ENCODE measurements around the gene FMNL2. TPM values are rescaled to one million over a fixed set of nuclear protein-coding genes. Genes with fewer than 3 reads are reported as not detected.

Gene FMNL2
- total and polyA plus RNA-seq, 4 donors, result 1.5 to 9.3 (median 5.1) TPM

DNA sequence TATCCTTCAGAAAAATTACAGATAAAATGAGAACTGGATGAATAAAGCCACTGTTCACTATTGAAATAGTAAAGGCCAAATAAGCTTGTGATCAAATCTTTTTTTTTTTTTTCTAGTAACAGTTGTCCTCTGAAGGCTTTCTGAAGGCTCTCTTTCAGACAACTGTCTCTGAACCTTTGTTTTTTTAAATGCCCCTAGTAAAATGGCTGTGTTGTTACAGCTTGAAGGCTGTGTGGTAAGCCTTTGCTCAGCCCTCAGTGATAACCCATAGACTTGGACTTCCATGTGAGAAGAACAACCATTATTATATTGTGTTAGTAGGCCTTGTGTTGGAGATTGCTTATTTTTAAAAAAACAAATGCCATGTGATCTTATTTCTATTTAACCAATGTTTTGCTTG is 17.6 kb downstream of the FMNL2 start (continued):
- TF ChIP-seq, protein P1, sequence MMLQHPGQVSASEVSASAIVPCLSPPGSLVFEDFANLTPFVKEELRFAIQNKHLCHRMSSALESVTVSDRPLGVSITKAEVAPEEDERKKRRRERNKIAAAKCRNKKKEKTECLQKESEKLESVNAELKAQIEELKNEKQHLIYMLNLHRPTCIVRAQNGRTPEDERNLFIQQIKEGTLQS (IDR thresholded peaks at IDR 0.05), result no peak
- TF ChIP-seq RAD21 (IDR thresholded peaks at IDR 0.05) (no peak), TAF1 (conservative IDR thresholded peaks at IDR 0.05) (no peak), SP1 (IDR thresholded peaks at IDR 0.05) (no peak), GABPA (IDR thresholded peaks at IDR 0.05 in 1 of 2, conservative IDR thresholded peaks at IDR 0.05 in 1 of 2) (no peak), HNF4G (IDR thresholded peaks at IDR 0.05) (no peak), FOXA1 (IDR thresholded peaks at IDR 0.05) (no peak), NR2F2 (IDR thresholded peaks at IDR 0.05) (no peak), EGR1 (IDR thresholded peaks at IDR 0.05; ENCODE audit: low read depth in 2 of 2) (no peak)
- TF ChIP-seq, protein P2, sequence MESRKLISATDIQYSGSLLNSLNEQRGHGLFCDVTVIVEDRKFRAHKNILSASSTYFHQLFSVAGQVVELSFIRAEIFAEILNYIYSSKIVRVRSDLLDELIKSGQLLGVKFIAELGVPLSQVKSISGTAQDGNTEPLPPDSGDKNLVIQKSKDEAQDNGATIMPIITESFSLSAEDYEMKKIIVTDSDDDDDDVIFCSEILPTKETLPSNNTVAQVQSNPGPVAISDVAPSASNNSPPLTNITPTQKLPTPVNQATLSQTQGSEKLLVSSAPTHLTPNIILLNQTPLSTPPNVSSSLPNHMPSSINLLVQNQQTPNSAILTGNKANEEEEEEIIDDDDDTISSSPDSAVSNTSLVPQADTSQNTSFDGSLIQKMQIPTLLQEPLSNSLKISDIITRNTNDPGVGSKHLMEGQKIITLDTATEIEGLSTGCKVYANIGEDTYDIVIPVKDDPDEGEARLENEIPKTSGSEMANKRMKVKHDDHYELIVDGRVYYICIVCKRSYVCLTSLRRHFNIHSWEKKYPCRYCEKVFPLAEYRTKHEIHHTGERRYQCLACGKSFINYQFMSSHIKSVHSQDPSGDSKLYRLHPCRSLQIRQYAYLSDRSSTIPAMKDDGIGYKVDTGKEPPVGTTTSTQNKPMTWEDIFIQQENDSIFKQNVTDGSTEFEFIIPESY (IDR thresholded peaks at IDR 0.05), result no peak

DNA sequence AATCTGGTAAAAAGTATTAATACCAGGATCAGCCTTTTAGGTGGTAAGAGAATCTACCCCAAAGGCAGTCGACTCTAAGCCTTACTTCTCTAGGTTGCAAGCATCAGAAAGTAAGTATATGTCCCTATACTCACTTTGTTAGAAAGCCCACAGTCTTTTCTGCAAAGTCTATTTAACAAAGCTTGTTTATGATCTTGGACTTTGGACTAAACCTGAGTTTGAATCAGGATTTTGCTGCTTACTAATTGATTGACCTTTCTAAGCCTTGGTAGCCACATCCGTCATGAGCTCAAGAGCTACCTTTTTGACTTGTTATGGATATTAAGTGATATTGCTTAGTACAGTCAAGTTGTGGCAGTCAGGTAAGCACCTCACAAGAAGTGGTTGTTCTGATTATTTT is 18.4 kb downstream of the FMNL2 start:
- no peaks in the 10 kb centered on the region for H3K36me3 ChIP-seq (ENCODE audit: control insufficient read depth in 4 of 4, insufficient read depth in 3 of 4, low read depth in 1 of 4, low read length in 3 of 4)
- H3K4me3 ChIP-seq (ENCODE audit: low read depth in 1 of 3, low read length in 3 of 3), result no peak overlapping the region
- H3K27ac ChIP-seq (ENCODE audit: low read depth in 1 of 2, low read length in 2 of 2), result no peak overlapping the region
- no peak for TF ChIP-seq HNF4G (IDR thresholded peaks at IDR 0.05)
- TF ChIP-seq NR2F2 (IDR thresholded peaks at IDR 0.05), result no peak
- no peak for TF ChIP-seq JUND (IDR thresholded peaks at IDR 0.05)
- TF ChIP-seq GABPA (IDR thresholded peaks at IDR 0.05 in 1 of 2, conservative IDR thresholded peaks at IDR 0.05 in 1 of 2), result no peak
- TF ChIP-seq, protein P3, sequence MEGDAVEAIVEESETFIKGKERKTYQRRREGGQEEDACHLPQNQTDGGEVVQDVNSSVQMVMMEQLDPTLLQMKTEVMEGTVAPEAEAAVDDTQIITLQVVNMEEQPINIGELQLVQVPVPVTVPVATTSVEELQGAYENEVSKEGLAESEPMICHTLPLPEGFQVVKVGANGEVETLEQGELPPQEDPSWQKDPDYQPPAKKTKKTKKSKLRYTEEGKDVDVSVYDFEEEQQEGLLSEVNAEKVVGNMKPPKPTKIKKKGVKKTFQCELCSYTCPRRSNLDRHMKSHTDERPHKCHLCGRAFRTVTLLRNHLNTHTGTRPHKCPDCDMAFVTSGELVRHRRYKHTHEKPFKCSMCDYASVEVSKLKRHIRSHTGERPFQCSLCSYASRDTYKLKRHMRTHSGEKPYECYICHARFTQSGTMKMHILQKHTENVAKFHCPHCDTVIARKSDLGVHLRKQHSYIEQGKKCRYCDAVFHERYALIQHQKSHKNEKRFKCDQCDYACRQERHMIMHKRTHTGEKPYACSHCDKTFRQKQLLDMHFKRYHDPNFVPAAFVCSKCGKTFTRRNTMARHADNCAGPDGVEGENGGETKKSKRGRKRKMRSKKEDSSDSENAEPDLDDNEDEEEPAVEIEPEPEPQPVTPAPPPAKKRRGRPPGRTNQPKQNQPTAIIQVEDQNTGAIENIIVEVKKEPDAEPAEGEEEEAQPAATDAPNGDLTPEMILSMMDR (IDR thresholded peaks at IDR 0.05; ENCODE audit: low read depth, low read length, missing input control), result no peak
- no peak for TF ChIP-seq FOXA1 (IDR thresholded peaks at IDR 0.05)
- no peak for TF ChIP-seq RAD21 (IDR thresholded peaks at IDR 0.05)
- no peak for TF ChIP-seq YY1 (IDR thresholded peaks at IDR 0.05)
- TF ChIP-seq RXRA (IDR thresholded peaks at IDR 0.05), result no peak
- no peak for TF ChIP-seq EGR1 (IDR thresholded peaks at IDR 0.05; ENCODE audit: low read depth in 2 of 2)
- TF ChIP-seq, protein P2 (IDR thresholded peaks at IDR 0.05), result no peak
- TF ChIP-seq FOXA2 (IDR thresholded peaks at IDR 0.05), result no peak
- TF ChIP-seq HNF4A (conservative IDR thresholded peaks at IDR 0.05), result no peak
- TF ChIP-seq SP1 (IDR thresholded peaks at IDR 0.05), result no peak
- TF ChIP-seq, protein P4, sequence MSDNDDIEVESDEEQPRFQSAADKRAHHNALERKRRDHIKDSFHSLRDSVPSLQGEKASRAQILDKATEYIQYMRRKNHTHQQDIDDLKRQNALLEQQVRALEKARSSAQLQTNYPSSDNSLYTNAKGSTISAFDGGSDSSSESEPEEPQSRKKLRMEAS (IDR thresholded peaks at IDR 0.05), result no peak
- TF ChIP-seq, protein P1 (IDR thresholded peaks at IDR 0.05), result no peak
- TF ChIP-seq TAF1 (conservative IDR thresholded peaks at IDR 0.05), result no peak
- TF ChIP-seq, protein P5, sequence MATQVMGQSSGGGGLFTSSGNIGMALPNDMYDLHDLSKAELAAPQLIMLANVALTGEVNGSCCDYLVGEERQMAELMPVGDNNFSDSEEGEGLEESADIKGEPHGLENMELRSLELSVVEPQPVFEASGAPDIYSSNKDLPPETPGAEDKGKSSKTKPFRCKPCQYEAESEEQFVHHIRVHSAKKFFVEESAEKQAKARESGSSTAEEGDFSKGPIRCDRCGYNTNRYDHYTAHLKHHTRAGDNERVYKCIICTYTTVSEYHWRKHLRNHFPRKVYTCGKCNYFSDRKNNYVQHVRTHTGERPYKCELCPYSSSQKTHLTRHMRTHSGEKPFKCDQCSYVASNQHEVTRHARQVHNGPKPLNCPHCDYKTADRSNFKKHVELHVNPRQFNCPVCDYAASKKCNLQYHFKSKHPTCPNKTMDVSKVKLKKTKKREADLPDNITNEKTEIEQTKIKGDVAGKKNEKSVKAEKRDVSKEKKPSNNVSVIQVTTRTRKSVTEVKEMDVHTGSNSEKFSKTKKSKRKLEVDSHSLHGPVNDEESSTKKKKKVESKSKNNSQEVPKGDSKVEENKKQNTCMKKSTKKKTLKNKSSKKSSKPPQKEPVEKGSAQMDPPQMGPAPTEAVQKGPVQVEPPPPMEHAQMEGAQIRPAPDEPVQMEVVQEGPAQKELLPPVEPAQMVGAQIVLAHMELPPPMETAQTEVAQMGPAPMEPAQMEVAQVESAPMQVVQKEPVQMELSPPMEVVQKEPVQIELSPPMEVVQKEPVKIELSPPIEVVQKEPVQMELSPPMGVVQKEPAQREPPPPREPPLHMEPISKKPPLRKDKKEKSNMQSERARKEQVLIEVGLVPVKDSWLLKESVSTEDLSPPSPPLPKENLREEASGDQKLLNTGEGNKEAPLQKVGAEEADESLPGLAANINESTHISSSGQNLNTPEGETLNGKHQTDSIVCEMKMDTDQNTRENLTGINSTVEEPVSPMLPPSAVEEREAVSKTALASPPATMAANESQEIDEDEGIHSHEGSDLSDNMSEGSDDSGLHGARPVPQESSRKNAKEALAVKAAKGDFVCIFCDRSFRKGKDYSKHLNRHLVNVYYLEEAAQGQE (IDR thresholded peaks at IDR 0.05), result no peak
- WGBS, result 70% methylated on average over 2 of the region's 2 CpGs
- no peaks in the 10 kb centered on the region for H3K27me3 ChIP-seq (ENCODE audit: control insufficient read depth in 4 of 4, insufficient read depth in 4 of 4, low read length in 3 of 4)
- no peaks in the 10 kb centered on the region for H3K9me3 ChIP-seq (ENCODE audit: control insufficient read depth in 4 of 4, low read length in 3 of 4)
- H3K9ac ChIP-seq (ENCODE audit: low read depth in 1 of 2, low read length in 2 of 2), result no peak overlapping the region
- H3K4me1 ChIP-seq (ENCODE audit: control insufficient read depth in 4 of 4, insufficient read depth in 4 of 4, low read length in 3 of 4), result no peaks in the 10 kb centered on the region
- no peak for DNase-seq (ENCODE audit: low spot score)
